Stimulated activated CD8-positive, alpha-beta memory T cell treated with anti-CD3 and anti-CD28 coated beads, Interleukin-12 subunit alpha, Interleukin-12 subunit beta, amount 100 ng/mL, for 1 hour (primary cell): ENCODE measurements around the gene PCDHB5.
"Not testable (repeated sequence)": the region's sequence is repeated elsewhere in the genome, so short reads cannot be mapped to it uniquely, and the experiment has no call there.

Experiments
- DNase-seq: peaks from one replicate; pipeline ENCODE4 v3.0.0-alpha.2; 2020; ENCODE audit warnings: low read depth

Gene PCDHB5

DNA sequence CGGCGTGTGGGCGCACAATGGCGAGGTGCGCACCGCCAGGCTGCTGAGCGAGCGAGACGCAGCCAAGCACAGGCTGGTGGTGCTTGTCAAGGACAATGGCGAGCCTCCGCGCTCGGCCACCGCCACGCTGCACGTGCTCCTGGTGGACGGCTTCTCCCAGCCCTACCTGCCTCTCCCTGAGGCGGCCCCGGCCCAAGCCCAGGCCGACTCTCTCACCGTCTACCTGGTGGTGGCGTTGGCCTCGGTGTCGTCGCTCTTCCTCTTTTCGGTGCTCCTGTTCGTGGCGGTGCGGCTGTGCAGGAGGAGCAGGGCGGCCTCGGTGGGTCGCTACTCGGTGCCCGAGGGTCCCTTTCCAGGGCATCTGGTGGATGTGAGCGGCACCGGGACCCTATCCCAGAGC is 17.1 kb downstream of the PCDHB5 start:
- not testable (repeated sequence) for DNase-seq

- no peak for DNase-seq
Measured at GRCh38 chr5:141155540-141156374, 20.8 kb downstream of the PCDHB5 start.

- DNase-seq, result not testable (repeated sequence)
Measured at GRCh38 chr5:141157356-141157755, 22.4 kb downstream of the PCDHB5 start.

DNA sequence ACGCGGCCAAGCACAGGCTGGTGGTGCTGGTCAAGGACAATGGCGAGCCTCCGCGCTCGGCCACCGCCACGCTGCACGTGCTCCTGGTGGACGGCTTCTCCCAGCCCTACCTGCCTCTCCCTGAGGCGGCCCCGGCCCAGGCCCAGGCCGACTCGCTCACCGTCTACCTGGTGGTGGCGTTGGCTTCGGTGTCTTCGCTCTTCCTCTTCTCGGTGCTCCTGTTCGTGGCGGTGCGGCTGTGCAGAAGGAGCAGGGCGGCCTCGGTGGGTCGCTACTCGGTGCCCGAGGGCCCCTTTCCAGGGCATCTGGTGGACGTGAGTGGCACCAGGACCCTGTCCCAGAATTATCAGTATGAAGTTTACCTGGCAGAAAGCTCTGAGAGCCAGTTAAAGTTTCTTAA is 22.9 kb downstream of the PCDHB5 start:
- not testable (repeated sequence) for DNase-seq

DNA sequence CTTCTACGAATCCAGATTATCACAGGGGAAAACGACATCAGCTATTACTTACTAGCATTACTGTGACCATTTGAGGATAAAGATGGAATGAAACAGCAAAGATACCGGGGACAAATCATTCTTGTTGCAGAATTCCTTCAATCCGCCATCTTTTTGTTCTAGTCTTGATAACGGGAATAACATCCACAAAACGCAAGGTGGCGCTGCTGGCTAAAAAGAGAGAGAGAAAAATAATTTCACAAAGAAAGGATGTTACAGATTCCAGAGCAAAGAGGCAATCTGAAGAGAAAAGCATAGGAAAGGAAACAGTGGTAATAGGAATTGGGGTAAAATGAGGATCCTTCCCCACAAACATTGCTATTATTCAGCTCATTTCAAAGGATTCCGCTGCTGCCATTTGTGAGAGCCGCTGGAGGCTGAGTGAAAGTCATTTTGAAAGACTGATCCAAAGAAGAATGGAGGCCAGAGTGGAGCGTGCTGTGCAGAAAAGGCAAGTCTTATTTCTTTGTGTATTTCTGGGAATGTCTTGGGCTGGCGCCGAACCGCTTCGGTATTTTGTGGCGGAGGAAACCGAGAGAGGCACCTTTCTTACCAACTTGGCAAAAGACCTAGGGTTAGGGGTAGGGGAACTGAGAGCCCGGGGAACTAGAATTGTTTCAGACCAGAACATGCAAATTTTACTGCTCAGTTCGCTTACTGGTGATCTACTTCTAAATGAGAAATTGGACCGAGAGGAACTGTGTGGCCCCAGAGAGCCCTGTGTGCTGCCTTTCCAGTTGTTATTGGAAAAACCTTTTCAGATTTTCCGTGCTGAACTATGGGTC is 37.6 kb downstream of the PCDHB5 start, which contains the start of gene PCDHB7:
Gene PCDHB7, plus strand, starts transcription at position 264 of the 824 bp plus-strand sequence. Its CDS starts 192 bp downstream, at position 456.
- DNase-seq, result no peak

GRCh38 chr5:141174291-141175104 is 39.5 kb downstream of the PCDHB5 start:
- DNase-seq, result not testable (repeated sequence)

DNA sequence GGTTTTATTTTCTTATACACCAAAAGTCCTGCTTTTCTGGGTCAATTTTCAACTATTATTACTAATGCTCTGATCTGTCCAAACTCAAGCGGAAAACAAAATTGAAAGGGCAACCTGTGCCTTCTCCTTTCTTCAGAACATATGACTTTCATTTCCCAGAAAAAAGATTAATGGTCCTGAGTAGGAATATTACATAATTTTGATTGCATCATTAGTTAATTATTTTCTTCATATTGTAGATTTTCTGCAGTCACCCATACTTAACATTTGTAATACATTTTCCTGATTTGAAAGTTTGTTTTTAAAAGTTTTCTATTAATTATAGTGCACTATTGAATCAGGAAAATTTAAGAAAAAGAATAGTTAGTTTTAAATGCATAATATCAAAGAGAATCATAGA is 40.9 kb downstream of the PCDHB5 start:
- no peak for DNase-seq

DNA sequence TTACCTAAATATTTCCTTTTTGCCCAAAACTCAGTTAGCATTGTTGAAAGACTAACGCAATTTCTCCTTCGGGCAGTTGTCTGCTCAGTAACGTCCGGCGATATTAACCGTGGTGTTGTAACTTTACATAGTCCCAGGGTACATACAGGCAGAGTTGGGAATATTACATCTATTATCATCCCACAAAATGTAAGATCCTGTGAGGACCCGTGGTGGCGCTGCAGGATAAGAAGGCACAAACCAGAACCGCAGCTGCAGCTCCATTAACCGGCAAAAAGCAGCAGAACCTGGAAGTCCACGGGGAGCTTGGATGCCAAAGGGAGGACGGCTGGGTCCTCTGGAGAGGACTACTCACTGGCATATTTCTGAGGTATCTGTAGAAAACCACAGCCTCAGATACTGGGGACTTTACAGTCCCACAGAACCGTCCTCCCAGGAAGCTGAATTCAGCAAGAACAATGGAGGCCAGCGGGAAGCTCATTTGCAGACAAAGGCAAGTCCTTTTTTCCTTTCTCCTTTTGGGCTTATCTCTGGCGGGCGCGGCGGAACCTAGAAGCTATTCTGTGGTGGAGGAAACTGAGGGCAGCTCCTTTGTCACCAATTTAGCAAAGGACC is 42.7 kb downstream of the PCDHB5 start, which contains the start of gene PCDHB8:
Gene PCDHB8, plus strand, starts transcription at position 214 of the 615 bp plus-strand sequence. Its CDS starts 245 bp downstream, at position 459.
- DNase-seq, result not testable (repeated sequence)

GRCh38 chr5:141179371-141179770 is 44.4 kb downstream of the PCDHB5 start:
- DNase-seq, result not testable (repeated sequence)

DNA sequence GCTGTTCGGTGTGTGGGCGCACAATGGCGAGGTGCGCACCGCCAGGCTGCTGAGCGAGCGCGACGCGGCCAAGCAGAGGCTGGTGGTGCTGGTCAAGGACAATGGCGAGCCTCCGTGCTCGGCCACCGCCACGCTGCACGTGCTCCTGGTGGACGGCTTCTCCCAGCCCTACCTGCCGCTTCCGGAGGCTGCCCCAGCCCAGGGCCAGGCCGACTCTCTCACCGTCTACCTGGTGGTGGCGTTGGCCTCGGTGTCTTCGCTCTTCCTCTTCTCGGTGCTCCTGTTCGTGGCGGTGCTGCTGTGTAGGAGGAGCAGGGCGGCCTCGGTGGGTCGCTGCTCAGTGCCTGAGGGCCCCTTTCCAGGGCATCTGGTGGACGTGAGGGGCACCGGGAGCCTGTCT is 44.9 kb downstream of the PCDHB5 start:
- DNase-seq, result not testable (repeated sequence)

DNA sequence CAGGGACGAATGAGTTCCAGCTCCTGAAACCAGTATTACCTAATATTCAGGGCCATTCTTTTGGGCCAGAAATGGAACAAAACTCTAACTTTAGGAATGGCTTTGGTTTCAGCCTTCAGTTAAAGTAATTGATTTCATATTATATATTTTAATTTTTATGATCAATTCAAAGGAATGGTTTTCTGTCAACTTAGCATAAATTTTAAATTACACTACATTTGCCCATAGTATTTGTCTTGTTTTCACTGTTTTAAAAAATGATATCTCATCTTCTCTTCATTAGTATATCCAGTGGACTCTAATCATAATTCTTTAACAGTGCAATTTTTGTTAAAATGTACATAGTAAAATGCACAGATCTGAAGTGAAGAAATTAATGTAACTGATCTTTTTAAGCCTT is 45.3 kb downstream of the PCDHB5 start:
- DNase-seq, result no peak

DNA sequence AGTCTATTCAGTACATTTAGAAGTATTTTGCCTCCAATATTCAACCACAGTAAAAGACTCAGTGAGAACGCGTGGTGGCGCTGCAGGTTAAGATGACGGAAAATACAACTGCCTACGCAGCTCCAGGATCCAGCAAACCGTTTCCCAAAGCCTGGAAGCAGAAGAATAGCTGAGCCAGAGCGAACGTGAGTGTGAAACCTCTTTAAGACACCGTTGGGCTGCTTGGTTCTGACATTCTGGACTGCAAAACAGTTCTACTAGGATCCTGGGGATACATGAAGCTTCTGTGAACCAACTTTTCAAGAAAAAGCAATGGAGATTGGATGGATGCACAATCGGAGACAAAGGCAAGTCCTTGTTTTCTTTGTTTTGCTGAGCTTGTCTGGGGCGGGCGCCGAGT is 47.2 kb downstream of the PCDHB5 start, which contains the start of gene PCDHB16:
Gene PCDHB16, plus strand, starts transcription at position 140 of the 400 bp plus-strand sequence. Its CDS starts 173 bp downstream, at position 313.
- no peak for DNase-seq

- DNase-seq, result not testable (repeated sequence)
Measured at GRCh38 chr5:141184117-141184855, 49.3 kb downstream of the PCDHB5 start.

GRCh38 chr5:141186897-141187512 is 52.0 kb downstream of the PCDHB5 start, which contains the start of gene PCDHB9:
Gene PCDHB9, plus strand, starts transcription at chr5:141187161. Its CDS starts 158 bp downstream, at chr5:141187319.
- DNase-seq, result peak; percentile 10
